HuH-7.5 (cell line): ENCODE measurements around the gene SPX.

Experiments used
- DNase-seq: peaks from one replicate; pipeline ENCODE4 v3.0.0; 2011; ENCODE audit warnings: low spot score

The SPX gene, protein sequence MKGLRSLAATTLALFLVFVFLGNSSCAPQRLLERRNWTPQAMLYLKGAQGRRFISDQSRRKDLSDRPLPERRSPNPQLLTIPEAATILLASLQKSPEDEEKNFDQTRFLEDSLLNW

DNA sequence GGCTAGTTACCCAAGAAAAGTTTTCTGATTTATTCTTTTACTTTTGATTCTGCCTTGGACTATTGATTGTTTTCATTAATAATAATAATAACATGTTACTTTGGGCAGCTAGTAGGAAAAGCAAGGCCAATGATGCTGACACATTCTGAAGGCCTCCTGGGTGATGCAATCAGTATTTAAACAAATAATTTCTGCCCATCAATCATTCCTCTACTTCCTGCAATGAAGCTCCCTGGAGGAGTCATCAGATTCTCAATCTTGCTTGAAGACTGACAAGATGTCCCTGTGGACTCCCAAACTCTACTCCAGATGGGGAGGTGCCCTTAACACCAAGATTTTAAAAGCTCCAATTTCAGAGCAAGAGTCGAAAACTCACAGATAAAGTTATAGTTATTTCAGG lies at the start of gene SPX:
SPX (plus strand) TSS at position 244 of the 400 bp plus-strand sequence. CDS start 177 bp downstream, outside the sequence.
- peak; percentile 23 for DNase-seq

DNA sequence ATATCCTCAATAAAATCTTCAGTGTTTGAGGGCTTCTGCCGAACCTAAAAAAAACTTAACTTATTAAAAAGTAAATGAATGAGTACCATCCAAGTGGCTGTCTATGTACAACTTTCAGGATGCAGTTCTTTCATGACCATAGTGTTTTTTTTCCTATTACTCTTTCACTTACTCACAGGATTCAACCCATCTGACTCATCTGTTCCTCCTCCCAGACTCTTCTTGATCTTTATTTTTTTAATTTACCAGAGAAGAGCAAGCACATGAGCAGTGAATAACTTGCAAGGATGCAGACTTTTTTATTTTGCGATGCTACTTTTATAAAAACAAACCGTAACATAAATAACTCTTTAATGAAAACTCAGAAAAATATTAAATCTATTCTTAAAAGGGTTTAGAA lies 49.1 kb upstream of the SPX start:
- no peak for DNase-seq

DNA sequence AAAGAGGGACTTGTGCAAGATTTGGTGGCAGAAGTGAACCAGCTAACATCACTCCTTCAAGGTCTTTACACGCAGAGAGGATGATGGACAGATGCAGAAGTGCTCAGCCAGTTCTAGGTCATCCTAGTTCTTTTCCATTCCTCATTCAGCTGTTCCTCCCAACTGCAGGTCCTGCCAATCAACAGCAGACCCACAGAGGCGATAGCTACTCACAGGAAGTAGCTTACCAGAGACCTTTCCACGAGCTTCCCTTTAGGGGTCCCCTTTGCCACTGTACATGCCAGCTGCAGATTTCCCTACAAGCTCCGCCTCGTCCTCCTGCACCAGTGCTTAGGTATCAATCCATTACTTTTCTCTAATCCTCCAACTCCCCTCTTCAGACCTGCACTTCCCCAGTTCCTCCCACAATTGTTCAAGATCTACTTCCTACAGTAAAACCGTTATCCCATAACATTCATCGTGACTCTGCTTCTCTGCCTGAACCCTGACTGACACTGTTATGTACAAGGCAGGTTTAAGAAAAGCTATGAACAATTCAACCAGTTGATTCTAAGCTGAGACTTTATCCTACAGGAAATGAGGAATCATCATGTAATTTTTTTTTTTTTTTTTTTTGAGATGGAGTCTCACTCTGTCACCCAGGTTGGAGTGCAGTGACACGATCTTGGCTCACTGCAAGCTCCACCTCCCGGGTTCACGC lies 47.2 kb upstream of the SPX start:
- DNase-seq = no peak

DNA sequence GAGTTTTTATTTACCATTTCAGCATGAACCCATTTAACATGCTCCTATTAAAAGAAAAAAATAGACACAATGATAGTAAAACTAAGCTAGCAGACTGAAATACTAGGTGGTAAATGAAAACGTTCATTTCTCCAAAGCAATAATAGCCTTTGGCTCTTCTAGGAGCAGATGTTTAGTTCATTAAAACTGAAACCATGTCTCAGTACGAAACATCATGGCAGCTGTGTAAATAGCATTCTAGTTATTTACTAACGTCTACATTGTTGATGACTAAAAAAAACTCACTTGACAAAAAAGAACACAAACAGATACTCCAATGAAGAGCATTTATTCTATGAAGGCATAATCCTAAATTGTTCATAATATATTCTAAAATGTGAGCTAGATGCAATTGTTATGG lies 42.6 kb upstream of the SPX start:
- DNase-seq = no peak

DNA sequence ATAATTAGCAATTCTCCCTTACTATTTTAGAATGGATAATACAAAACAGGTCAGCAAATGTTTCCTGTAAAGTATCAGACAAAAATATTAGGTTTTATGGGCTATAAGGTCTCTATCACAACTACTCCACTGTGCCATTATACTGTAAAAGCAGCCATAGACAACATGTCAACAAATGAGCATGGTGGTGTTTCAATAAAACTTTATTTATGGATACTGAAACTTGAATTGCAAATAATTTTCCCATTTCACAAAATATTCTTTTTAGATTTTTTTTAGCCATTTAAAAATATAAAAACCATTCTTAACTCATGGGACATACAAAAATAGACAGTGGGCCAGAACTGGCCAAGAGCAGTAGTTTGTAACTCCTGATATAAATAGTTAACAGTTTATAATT lies 40.1 kb upstream of the SPX start:
- no peak for DNase-seq

DNA sequence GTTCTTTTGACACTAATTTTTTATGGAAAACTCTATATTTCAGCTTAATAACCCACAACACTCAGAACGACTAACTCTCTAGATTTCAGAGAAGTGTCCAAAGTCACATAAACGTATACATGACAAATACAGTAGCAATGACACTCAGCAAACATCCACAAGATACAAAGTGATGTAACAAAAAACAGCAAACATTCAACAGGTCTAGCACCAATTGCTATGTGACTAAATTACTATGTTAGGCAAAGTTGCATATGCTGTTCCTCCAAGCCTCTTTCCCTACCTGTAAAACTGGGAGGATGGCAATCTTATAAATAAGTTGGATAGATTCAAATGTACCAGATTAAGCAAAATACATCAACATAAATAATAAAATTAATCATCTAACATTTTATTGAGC lies 26.3 kb upstream of the SPX start:
- no peak for DNase-seq

DNA sequence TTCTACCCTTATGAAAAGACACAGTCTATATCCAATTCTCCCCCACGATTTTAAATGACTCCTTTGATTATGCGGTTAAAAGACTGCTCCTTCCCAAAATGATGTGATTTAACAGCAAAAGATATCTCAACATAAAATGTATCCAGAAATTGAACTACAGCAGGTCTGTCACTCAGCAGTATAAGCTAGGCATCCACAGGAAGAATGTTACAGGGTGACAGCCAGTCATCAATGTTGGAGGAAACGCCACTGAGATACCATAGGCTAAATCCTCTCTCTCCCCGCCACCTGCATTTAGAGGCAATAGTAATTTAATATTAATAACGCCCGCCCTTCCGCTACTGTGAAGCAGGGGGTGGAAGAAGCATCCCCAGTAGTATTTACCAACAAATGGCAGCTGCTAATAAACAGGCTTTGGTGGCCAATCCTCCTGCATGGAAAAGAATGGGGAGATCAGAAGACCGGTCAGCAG lies 25.3 kb upstream of the SPX start:
- DNase-seq = no peak

DNA sequence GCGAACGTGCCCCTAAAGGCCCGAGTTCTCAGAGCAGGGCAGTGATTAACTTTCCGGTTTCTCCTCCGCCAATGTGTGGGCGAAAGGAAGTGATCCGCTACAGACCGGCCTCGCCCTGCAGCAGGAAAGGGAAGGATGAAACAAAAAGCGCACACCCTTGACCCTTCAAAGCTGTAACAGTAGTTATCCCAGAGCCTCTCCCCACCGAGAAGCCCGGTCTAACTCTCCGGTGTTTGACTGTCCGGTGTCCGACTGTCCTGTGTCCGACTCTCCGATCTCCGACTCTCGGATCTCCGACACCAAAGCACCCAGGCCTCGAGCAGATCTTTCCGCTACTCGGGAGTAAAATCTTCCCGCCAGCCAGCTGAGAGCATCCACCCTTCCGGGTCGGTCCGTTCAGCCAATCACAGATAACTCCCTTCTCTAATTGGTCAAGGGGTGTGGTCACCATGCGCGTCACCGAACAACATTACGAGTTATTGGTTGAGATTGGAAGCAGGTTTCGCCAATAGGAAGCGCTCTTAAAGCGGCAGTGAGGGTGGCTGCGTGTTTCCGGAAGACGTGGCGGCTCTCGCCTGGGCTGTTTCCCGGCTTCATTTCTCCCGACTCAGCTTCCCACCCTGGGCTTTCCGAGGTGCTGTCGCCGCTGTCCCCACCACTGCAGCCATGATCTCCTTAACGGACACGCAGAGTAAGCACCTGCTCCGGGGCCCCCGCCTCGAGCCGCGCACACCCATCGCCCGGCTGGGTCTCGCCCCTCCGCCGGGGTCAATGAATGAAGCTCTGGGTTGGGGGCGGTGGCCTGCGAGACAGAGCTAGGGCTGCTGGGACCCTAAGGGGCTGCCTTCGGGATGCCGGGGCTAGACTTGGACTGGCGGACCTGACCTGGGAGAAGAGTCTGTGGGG lies 24.6 kb upstream of the SPX start, which contains the start of the genes GOLT1B and RECQL:
GOLT1B (plus strand) TSS at position 532 of the 906 bp plus-strand sequence; CDS start at position 667, 135 bp downstream.
RECQL (minus strand) TSS at position 378 of the 906 bp plus-strand sequence. CDS start 2,065 bp downstream, outside the sequence.
- DNase-seq = peak; percentile 84

DNA sequence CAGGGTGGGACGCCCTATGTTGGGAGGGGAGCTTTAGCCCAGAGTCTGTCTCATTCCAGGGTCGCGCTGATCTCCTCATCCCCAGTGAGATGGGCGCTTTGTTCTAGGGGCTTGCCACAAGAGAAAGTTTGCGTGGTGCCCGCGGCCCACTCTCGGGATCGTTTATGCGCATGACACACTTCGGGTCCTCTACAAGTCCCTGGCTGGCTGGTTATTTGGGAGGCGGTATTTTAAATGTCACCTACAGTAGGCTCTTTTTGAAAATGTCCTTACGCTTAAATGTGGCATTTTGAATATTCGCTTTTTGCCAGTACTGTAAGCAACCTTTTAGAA lies 24.0 kb upstream of the SPX start:
- no peak for DNase-seq

DNA sequence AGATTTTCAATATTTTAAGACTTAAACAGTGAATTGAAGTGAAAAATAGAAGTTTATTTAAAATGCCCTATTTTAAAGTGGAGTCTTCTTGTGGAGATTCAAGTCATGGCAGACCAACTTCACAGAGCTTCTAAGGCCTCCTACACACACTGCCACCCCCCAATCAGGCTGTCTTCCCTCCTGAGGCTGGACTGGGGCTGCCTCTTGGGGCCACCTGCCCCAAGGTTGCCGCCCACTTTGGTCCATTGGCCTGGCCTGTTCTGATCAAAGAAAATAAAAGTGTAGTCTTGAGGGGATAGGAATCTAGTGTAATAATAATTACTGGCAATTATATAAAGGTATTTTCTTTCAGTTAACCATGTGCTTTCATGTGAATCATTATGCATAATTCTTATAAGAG lies 23.2 kb upstream of the SPX start:
- DNase-seq = no peak

DNA sequence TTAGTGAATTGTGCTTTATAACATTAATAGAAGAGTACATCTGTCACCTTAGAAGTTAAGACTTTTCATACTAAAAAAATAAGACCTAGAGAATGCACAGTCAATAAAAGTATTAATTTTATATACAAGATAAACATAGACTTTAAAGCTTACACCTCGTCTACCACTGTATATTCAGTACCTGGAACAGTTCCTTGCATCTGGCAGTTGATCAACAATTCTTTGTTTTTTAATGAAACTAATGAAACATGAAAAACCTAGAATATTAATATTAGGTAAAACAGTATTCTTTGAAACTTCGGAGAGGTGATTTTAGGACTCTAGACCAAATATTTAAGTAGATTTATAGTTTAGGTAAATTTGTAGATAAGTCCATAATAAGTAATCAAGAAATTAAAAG lies 20.2 kb upstream of the SPX start:
- DNase-seq = no peak

DNA sequence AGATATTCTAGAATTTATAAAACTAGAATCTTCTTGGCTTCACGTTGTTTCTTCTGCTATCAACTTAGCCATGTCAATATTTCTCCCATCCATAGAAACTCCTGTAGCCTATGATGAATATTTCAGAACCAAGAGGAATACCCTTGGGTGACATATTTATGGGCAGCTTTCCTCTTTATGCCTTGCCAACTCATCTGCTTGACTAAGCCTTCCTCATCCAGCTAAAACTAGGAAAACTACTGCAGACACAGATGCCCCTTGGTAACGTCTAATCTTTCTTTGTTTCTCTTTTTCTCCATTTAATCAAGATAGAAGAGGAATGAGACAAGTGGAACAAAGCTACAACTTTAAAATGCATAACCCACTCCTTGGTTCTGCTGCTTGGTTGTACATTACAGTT lies 18.2 kb upstream of the SPX start:
- DNase-seq = no peak

DNA sequence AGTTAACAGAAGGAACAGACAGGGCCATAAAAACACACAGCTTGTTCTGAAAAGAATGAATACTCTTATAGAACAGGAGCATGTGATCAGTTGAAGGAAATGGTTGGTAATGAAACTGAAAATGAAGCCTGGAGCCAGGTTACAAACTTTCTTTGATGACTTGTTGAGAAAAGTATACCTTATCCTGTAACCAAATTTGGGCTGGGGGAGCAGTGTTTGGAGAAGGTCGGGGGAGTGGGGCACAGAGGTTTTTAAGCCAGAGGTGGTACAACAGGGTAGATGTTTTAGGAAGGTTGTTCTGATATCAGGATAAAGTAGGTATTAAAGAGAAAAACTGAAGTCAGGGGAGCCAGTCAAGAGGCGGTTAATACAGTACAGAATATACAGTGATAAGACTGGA lies 16.3 kb upstream of the SPX start:
- no peak for DNase-seq

DNA sequence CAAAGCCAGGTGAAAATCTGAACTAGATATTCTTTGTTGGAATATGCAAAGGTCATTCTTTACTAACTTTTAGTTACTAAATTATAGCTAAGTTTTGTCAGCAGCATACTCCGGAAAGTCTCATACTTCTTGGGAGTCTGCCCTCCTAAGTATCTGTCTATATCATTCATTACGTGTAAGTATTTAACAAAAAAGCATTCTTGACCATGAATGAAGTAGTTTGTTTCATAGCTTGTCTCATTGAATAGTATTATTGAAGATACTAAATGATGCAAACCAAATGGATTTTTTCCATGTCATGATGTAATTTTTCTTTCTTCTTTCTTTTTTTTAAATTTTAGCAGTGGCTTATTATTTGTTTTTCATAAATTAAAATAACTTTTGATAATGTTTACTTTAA lies 9.8 kb upstream of the SPX start:
- DNase-seq = no peak

DNA sequence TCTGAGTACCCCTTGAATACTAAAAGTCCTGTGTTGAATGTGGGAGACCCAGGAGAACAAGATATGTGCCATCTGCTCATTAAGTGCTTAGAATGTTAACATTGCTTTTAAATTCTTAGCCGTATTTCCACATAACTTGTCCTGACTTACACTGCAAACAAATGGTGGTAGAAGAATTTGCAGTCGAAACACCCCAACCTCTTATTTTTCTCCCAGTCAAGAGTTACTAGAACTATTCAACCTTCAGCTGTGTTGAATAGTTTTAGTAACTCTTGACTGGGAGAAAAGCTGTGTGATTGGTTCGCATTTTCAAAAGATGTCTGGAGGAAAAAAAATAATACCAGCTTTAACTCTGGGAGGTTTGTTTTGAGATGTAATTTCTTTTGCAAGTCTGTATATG lies 7.6 kb upstream of the SPX start:
- no peak for DNase-seq

DNA sequence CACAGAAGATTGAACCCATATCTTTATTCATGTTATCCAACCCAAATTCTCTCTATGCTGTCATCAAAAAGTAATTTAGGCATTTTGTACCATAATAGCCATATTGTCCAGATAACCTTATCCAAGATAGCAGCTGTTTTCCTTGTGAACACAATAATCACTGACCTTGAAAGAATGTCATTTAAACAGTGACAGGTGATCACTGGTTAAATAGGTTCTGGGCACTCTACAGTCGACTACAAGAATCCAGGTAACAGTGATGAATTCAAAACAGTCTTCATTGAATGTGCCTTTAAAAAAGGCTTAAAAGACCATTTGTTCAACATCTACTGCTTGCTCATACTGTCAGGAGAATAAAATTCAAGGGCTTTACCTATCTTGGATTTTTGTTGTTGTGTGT lies 4.6 kb upstream of the SPX start:
- no peak for DNase-seq

DNA sequence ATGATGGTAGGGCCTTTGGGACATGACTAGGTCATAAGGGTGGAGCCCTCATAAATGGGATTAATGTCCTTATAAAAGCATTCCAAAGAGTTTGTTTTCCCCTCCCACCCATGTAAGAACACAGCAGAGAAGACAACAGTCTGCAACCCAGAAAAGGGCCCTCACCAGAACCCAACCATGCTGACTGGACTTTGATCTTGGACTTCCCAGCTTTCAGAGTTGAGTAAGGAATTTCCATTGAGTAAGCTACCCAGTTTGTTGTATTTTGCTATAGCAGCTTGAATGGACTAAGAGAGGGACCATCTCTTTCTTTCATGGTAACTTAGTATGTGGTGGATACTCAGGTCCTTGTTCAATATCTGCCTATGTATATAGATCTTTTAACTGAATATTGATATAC lies 2.9 kb upstream of the SPX start:
- no peak for DNase-seq

DNA sequence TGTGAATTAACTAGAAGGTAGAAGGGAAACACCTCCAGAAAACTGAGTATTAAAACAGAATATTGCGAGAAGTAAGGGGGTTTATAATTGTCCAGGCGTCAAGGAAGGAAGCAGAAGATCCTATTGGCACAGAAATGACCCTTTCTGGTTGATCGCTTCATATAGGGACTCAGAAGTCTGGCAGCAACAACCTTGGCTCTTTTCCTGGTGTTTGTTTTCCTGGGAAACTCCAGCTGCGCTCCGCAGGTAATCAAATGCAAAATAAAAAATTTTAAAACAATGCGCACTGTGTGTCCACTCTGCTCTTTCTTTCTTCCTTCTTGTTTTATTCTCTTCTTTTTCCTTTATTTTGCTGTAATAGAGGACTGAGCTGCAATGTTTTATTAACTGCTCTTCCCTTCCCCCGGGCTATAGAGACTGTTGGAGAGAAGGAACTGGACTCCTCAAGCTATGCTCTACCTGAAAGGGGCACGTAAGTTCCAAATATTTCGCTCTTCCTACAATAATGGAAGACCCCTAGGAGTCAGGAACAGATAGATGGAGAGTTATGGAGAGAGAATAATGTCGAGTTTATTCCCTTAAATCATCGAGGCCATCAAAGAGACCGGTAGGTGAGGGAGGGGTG lies 737 bp downstream of the SPX start:
- DNase-seq = no peak

DNA sequence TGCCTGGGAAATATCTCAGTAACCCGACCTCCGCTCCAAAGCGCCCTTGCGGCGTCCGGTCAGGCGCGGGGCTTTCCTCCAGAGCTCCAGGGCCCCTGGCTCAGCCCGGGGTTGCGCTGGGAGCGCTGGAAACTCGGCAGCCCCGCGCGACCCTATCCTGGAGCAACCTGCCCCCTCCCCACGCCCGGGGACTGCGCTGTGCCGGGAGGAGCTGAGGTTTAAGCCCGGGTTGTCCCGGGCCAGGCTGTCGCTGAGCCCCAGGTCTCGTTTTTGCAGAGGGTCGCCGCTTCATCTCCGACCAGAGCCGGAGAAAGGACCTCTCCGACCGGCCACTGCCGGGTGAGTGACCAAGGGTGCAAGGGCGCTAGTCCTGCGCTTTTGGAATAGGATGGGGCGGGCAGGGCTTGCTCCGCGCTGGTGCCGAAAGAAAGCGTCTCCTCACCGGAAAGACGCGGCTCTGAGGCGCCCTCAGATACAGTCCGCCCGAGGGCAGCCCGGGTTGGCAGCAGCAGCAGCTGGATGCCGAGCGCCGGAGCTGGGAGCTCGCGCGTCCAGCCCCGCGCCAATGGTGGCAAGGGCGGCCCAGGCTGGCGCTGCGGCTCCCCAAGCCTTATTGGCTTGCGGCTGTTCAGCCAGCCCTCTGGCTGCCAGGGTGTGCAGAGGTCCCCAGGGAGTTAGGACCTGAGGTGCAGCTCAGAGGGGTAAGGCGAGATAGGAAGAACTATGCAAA lies 1.5 kb downstream of the SPX start:
- DNase-seq = peak; percentile 59

DNA sequence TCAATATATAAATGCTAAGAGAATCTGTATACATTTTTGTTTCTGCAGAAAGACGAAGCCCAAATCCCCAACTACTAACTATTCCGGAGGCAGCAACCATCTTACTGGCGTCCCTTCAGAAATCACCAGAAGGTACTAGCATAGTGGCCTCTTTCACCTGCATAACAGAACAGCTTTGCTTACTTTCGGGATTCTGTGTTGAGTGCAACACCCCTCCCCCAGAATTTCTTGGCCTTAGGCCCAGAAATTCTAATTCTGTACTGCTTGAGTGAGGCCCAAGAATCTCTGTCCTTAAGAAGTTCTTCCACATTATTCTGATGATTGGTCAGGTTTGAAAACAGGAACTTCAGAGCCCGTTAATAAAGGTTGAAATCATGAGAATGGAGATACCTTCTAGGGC lies 2.9 kb downstream of the SPX start:
- no peak for DNase-seq

DNA sequence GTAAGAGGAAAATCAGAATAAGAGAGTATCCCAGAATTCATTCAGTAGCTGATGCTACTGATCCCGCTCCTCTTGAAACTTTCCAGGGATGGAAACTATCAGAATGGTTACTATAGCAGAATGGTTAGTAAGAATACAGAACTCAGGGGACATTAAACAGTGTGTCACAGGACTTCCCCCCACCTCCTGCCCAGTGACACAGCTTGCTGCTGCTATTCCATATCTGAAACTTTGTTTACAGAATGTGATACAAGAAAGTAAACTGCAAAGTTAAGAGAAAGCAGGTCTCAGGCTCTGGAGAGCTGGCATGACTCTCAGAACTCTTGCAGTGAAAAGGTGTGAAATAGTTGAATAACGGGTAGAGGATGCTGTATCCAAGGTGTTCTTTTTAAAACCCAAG lies 3.4 kb downstream of the SPX start:
- no peak for DNase-seq
